ENCODE results near the gene PPP2R3A.

The PPP2R3A gene

DNA sequence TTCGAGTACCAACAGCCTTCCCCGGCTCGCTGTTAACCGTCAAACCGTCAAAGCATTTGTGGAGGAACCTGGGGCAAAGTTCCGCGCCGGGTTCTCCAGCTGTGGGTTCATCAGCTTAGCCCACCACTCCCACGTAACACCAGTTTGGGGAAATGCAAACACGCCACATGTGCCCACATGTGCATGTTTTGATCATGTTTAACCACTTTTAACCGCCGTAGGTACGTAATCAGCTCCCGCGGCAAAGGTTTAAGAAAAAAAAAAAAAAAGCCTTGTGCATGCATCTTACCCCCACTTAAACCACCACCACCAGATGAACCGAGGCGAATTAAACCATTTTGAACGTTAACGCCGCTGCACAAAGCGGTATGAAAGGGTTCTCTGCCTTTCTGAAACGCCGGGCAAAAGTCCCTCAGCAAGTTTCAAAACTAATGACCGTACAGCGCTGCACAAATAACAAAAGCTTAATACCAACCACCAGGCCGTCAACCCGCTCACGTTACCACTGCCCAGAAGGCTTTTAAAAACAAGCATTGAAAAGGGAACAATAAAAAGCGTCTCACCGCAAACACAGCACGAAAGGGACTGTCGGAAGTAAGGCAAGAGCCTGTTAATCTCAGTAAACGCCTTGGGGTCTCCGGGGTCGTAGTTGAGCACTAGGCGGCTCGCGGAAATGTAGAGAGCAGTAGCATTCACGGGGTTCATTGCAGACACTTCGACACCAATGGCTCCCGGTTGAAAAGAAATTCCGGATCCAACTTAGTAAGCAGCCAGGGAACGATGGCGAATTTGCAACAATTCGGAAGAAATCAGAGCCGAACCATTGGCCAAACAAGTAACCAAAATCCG, 229.1 kb downstream of the PPP2R3A start:
- peak; percentile 25 for DNase-seq (ENCODE audit: low spot score)

DNA sequence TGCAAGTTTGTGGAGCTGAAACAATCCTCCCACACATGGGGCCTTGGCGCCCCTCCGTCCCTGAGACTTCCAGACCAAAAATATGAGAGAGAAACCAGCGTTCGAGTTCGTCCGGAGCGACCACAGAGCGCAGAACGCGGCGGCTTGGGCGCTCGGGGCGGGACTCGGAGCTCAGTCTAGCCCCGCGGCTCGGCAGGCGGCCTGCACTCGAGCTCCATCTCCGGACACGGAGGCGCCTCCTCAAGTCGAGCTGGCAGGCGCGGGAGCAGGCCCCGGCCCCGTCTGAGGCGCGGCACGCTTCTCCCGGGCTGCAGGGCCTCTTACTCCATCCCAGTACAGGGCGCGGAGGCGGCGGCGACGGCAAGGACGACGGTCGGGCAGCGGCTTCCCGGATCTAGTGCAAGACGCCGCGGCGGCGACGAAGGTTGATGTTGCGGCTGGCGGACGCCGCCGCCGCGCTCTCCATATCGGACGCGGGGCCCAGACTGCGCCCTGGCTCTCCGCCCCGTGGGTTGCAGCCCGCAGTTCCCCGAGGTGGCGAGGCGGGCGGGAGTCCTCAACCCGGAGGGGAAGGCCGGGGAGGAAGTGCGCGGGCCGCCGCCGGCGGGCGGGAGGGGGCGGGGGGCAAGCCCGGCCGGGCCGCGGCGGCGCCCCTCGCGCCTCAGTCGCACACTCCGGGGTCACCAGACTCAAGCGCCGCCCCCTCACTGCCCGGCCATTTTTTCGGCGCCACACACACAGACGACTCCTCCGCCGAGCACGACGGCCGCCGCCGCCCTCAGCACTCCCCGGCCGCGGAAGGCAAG, 229.9 kb downstream of the PPP2R3A start:
- DNase-seq (ENCODE audit: low spot score): peak; percentile 60

DNA sequence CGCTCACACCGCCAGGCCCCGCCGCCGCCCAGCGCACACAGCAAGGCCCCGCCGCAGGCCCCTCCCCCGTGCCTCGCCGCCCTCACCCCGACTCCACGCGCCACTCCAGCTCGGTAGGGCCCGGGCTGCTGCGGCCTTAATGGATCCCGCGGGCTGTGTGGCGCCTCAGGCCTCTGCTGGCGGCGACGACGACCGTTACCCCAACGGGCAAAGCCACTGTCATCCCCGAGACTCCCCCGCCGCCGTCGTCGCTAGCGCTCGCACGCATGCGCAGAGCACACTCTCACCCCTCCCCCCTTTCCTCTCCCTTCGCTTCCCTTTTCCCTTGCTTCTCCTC, 230.5 kb downstream of the PPP2R3A start, which contains the start of gene MSL2:
Gene MSL2 (minus strand): TSS at position 272 of the 337 bp plus-strand sequence. CDS start 1,222 bp downstream, outside the sequence.
- DNase-seq (ENCODE audit: low spot score): no peak

DNA sequence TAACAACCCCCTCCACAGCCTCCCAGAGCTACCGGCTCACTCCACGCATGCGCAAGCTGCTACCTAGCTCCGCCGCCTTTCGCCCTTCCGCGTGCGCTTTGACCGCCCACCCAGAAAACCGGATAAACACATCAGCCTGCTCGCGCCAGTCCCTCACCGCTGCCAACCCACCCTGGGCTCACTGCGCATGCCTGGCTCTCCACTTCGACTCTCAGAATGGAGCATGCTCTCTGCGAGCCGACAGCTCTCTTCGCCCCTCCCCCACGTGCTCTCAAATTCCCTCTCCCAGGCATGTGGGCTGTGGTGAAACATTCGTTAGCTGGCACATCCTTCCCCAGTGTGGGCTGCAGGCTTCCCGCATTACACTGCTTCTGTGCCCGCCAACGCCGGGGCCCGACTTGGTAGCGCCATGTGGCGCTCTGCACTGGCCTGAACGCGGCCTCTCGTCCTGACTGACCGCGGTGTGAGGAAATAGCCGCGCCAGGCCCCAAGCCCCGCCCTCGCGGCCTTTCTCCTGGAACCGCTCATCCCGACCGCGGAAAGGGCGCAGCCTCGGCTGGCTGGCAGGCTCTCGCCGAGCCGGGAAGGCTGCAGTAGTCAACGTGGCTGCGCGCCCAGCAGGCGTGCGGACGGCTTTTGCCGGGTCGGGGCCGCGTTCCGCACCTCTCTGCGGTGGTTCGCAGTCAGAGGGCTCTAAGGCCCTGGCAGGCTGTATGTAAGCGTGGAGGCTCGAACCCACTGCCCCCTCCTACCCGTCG, 231.1 kb downstream of the PPP2R3A start:
- peak; percentile 99 for DNase-seq (ENCODE audit: low spot score)

DNA sequence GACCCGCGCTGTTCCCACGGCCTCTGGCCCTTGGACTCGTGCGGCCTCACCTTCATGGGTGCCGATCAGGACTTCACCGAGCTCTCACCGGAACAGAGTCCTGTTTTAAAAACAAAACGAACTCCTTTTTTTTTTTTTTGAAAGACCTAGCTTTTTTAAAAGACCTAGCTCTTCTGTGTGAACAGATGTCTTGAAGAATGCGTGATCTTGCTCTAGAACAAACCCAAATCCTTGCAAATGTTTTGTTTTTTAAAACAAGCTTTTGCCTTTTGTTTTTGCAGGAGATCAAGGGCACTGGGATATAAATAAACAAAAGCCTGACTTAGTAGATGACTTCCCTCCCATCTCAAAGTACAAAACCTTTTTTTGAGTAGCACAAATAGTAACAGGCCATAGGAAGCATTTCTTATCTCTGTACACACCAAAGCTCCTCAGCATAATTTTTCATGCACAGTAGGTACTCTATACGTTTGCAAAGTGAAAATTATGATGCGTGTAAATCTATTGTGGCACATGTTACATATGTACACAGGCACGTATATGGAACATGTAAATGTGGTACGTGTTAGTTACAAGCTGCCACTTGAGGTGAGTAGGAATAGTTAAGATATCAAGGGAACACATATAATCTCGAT, 231.7 kb downstream of the PPP2R3A start:
- peak; percentile 58 for DNase-seq (ENCODE audit: low spot score)
